Posterior vena cava (tissue), 2 donors: ENCODE data around the gene DIPK1A. TPM values are rescaled to one million over a fixed set of nuclear protein-coding genes. Genes with fewer than 3 reads are reported as not detected.

Experiments
- DNase-seq: peaks from one replicate; pipeline ENCODE4 v3.0.0-alpha.2; 2020; ENCODE audit warnings: low spot score
- intact Hi-C, 2 donors: fragments of 100-400 bp; cut with DNase I; formaldehyde crosslinking; loops; one replicate each; pipeline versions ENCODE4 v1.14.1 to v1.14.2; 2022 to 2023
- total RNA-seq, 2 donors: library from RNA; stranded (reverse); fragmentation: NEBNext Ultra II Directional; extraction: Animal tissue kit (Norgen Biotek cat#: 25700); gene quantifications; one replicate each; pipeline ENCODE4 v1.2.1, GENCODE V29; 2021
- donor health status: DM: yes; HTN: yes; CAD: no.
- donor health status: DM: yes; HTN: yes; CAD: no.

Gene DIPK1A
- total RNA-seq, 2 donors from 2014 or later, result 18.6 to 25.9 TPM

DNA sequence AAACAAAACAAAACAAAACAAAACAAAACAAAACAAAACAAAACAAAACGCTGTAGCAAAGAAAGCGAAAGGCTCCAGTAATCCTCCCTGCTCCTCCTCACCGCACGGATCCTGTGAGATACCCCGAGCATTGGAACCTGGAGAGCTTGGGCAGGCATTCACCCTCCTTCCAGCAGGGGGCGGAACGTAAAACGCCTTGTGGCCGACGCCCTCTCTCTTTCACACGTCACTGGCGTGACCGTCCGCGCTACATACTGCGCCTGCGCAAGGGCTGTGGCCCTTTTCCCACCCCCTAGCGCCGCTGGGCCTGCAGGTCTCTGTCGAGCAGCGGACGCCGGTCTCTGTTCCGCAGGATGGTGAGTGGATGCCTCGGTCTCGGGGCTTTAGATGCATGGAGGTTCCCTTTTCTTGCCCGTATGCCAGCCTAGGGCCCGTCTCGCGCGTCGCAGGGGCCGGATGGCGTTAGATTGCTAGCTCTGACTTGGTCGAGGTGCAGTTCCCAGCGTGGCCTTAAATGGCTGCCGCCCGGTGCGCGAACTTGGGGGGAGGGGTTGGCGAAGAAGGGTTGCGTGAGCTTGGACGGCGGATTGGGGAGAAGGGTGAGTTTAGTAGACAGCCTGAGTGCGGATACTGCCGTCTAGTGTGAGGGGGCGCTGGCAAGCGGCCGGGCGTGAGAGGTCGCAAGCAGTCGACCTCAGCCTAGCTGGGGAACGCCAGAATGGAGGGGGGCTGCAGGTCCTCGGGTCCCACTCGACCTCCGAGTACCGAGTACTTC, 129.3 kb downstream of the DIPK1A start, which contains the start of gene RPL5:
TSS of gene RPL5 (plus strand) at position 279 of the 775 bp plus-strand sequence. CDS start at position 354, 75 bp downstream.
- intact Hi-C loops, result loop anchor here in 1 of 2 donors (10.0 kb wide), 1 partner anchor 197 kb away; no protein-coding TSS in a partner anchor
- DNase-seq, result peak; percentile 99

DNA sequence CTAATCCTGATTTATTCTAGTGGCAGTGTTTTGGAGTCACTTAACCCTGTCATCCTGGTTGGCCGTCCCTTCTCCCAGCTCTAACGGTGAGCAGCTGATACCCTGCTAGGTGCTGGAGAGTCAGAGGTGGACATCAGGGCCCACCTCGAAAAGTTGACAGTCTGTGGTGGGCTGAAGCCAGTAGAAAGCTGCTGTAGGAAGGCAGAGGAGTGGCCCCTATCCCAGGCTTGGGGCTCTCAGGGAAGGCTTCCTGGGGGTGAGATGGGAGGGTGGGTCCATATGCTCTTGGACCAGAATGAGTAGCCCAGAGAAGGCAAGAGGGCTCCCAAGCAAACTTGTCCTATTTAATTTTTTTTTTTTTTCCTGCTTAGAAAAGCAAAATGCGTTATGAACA, 129.9 kb downstream of the DIPK1A start:
- intact Hi-C loops, result loop anchor here in 1 of 2 donors (10.0 kb wide), 1 partner anchor 197 kb away; no protein-coding TSS in a partner anchor
- no peak for DNase-seq

DNA sequence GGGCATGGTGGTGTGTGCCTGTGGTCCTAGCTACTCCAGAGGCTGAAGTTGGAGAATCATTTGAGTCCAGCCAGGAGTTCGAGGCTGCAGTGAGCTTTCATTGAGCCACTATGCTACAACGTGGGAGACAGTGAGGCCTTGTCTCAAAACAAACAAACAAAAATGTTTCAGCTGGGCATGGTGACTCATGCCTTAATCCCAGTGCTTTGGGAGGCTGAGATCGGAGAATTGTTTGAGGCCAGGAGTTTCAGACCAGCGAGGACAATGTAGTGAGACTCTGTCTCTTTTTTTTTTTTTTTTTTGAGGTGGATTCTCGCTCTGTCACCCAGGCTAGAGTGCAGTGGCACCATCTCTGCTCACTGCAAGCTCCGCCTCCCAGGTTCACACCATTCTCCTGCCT, 134.5 kb downstream of the DIPK1A start:
- intact Hi-C loops, result no loop called here
- DNase-seq, result no peak

DNA sequence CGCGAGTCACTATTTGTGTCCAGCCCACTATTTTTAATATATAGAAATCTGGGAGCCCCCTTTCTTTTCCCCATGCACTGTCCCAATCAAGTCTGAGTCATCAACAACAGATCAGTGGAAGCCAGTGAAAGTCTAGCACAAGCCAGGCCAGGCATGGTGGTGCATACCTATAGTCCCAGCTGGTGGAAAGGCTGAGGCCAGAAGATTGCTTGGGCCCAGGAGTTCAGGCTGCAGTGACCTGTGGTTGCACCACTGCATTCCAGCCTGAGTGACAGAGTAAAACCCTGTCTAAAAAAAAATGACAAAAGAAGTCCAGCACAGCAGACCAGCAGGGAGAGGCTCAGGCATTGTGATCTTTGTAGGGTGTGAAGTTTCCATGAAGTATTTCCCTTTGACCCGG, 138.4 kb downstream of the DIPK1A start:
- intact Hi-C loops, result no loop called here
- no peak for DNase-seq

DNA sequence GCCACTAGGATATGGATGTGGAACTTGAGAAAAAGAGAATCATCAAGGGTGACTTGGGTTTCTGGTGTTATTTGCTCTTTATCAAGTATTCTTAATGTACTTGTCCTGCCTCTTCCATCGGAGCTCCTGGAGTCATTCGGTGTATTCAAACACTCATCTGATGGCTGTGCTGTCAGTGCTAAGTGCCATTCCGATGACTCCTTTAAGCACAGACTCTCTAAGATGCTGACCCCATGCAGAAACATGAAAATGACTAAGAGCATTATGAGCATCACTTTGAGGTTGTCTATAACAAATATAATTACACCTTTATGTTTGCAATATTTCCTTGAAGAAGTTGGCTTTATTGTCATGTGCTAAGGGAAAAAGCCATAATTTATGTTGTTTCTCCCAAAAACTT, 140.7 kb downstream of the DIPK1A start:
- no peak for DNase-seq
- intact Hi-C loops, result no loop called here

DNA sequence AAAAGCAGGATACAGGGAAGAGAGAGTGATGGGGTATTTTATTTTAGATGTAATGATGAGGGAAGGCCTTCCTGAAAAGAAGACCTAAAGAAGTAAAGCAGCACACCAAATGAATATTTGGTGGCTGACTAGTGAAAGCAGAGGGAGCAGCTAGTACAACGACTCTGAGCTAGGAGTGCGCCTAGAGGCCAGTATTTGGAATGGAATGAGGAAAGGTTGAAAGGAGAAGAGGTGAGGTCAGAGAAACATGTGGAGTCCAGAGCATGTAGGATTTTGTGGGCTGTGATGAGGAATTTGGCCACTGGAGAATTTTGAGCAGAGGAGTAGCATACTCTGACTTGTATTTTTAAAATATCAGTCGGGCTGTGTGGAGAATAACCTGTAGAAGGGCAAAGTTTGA, 141.2 kb downstream of the DIPK1A start:
- intact Hi-C loops, result no loop called here
- no peak for DNase-seq

DNA sequence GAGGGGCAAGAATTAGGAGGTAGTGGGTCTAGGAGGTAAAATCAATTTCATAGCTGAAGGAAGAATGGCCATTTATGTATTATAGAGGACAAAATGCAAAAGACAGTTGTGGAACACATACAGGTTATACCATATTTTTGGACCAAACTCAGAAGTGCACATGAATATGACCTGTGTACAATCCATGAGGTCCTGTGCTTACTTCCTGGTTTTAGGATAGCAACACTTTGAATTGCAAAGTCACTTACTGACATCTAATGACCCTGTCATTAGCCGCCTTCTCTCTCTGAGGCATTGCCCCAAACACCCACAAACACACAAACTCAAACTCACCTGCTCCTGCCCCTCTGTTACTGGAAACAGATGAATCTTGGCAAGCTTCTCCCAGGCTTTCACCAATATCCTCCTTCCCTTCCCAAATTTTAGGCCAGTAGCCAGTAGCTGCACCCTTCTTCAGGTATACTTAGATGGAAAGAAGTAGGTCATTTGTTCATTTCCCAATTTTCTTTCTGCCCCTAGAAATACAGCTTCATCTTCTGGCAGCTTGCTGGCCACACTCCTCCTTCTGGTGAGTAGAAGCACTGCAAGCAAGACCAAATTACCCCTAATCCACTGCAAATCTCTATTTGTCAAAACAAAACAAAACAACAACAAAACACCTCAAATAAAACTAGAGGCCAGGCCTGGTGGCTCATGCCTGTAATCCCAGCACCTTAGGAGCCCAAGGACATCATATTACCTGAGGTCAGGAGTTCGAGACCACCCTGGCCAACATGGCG, 143.1 kb downstream of the DIPK1A start:
- DNase-seq, result no peak
- intact Hi-C loops, result no loop called here

DNA sequence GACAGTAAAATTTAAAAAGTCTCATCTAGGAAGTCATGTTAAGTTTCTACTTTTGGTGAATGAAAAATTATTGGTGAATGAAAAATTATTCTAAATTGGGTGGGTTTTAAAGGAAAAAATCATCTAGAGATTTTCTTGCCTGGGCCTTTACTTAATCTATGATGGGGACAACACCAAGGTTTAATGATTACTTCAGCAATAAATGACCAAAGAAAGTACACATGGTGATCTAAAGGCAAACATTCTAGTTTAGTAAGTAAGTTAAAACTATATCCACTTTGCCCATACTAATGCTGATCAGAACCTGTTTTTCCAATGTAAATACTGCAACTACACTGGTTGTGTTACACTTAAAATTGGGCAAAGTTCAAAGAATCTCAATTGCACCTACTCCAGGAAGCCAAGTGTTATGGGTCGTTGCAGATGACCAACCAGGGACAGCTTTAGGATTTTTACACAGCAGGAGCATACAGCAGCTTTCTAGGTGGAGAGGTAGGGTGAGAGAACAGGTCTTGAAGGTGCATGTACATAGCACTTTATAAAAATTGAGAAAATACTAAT, 144.0 kb downstream of the DIPK1A start:
- no peak for DNase-seq
- intact Hi-C loops, result no loop called here

DNA sequence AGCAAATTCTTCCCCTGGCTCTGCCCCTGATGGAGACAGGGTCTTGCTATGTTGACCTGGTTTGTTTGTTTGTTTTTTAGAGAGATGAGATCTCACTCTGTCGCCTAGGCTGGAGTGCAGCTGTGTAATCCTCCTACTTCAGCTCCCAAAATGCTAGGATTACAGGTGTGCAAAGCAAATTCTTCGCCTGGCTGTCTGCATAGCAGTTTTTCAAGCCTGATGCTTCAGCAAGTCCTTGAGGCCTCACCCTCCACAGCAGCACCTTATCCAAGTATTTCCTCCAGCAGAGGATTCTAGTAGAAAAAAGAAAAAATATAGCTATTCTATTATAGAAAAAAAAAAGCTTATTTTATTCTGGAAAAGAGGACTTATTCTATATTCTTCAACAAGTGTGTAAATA, 144.5 kb downstream of the DIPK1A start:
- intact Hi-C loops, result no loop called here
- no peak for DNase-seq

DNA sequence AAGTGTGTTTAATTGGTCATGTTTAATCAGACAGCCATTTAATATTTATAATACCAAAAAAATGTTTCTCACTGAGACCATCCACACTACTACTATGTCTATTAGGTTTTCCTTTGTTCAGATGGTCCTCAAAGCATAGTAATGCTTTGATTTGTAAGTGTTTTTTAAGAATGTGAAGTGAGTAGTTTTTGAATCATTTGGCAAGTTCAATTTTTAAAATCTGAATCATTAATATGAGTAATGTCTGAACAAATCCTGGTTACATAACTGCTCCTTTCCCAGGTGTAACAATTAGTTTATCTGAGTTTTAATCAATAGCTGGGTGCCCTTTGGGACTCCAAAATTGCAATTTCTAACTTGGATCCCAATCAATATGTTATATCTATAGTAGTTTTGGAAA, 152.9 kb downstream of the DIPK1A start:
- intact Hi-C loops, result no loop called here
- DNase-seq, result no peak

DNA sequence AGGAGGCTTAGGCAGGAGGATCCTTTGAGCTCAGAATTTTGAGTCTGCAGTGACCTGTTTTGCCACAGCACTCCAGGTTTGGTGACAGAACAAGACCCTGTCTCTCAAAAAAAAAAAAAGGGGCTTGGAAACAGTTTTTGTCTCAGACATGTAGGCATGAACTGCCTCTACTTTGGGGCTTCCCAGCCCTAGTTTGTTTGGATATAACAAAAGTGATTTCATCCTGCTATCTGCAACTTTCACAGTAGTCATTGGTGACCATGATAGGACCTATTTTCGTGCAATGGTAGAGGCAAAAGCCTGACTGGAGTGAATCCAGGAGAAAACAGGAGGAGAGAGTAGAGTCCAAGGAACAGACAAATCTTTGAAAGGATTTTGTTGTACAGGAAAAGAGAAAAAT, 156.0 kb downstream of the DIPK1A start:
- intact Hi-C loops, result no loop called here
- DNase-seq, result no peak

DNA sequence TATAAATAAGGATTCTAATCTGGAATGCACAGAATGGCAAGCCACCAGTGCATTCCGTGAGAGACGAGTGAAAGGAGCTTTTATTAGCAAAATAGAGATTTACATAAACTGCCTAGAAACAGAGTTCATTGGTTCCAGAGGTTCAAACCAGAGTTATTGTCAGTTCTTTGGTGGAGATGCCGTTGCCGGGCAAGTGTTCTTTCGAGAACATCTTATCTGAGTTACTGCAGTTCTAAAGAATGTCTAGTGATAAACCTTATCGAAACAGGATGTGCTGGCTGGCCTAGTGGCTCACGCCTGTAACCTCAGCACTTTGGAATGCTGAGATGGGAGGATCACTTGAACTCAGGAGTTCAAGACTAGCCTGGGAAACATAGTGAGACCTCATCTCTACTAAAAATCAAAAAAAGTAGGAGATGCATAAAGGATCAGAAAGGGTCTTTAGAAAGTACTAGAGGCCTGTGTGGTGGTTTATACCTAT, 156.5 kb downstream of the DIPK1A start:
- intact Hi-C loops, result no loop called here
- DNase-seq, result peak; percentile 88

DNA sequence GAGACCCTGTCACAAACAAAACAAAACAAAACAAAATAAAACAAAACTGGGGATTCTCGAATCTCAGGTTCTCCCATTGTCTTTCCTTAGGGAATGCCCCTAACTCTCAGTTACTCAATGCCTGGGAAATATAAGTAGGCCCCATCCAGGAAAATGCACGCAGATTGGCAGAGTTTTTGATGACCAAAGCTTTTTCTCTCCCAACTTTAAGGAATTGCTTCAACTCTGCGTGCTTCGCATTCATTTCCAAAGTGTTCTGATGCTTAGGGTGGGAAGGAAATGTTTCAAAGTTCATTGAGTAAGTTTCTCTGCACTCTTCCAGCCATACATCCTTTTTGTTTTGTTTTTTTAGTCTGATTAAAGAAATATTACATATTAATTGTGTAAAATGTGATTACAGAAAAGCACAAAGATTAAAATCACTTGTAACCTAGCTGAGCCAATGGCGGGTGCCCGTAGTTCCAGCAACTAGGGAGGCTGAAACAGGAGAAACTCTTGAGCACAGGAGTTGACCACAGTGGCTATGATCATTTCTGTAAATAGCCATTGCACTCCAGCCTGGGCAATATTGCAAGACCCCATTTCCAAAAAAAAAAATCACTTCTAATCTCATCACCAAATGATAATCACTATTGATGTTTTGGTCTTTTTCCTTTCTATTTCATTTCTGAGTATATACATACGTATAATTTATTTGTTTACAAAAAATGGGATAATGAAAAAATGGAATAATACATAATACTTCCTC, 157.9 kb downstream of the DIPK1A start:
- intact Hi-C loops, result no loop called here
- DNase-seq, result no peak

DNA sequence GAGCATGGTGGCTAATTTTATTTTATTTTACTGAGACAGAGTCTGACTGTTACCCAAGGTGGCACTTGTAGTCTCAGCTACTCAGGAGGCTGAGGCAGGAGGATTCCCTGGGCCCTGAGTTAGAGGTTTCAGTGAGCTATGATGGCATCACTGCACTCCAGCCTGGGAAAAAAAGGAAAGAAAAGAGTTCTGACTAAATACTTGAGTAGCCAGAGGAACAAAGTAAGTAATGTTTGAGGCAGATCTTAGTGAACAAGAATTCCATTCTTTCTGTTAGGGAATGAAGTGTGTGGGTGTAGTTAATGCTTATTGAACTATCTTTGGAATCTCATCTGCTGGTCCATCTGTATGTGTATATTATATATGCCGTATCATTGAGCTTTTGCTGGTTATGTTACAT, 163.3 kb downstream of the DIPK1A start:
- no peak for DNase-seq
- intact Hi-C loops, result no loop called here

DNA sequence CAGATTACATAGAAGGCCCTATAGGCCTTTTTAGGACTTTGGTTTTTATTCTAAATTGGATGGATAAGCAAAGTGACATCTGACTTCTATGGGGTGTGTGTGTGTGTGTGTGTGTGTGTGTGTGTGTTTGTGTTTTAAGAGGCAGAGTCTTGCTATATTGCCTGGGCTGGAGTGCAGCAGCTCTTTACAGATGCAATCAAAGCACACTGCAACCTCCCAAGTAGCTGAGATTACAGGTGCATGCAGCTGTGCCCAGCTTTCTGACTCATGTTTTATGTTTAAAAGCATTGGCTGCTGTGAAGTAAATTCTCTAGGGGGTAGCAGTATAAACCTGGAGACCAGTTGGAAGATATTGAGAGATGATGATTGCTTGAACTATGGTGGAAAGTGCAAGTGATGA, 164.0 kb downstream of the DIPK1A start:
- intact Hi-C loops, result no loop called here
- DNase-seq, result no peak

DNA sequence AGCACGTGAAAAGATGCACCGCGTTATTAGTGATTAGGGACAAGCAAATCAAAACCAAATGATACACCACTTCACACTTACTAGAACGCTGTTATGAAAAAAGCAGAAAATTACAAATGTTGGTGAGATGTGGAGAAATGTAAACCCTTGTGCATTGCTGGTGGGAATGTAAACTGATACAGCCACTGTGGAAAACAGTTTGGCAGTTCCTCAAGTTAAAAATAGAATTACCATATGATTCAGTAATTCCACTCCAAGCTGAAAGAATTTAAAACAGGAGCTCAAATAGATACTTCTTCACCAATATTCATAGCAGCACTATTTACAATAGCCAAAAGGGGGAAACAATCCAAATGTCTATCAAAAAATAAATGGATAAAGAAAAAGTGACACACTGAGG, 166.1 kb downstream of the DIPK1A start:
- intact Hi-C loops, result no loop called here
- DNase-seq, result no peak

DNA sequence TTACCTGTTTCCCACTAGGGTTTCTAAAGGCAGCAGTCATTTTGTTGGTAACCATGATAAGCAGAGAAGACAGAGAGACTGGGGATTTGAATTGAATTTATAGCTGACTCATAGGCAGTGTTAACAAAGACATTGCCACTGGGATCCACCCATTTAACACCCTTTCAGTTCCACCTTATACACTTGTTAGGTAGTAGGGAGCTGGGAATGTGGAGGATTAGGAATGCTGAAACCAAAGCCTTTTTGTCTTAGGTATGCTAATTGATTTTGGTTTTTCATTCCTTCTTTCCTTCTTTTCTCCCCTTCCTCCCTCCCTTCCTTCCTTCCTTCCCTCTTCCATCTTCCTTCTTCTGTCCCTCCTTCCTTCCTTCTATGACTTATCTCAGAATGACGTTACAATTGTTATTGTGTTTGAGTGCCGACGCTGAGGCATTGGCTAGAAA, 168.9 kb downstream of the DIPK1A start:
- no peak for DNase-seq
- intact Hi-C loops, result no loop called here
